Measurements from ENCODE around the gene AGAP1.

AGAP1 gene

DNA sequence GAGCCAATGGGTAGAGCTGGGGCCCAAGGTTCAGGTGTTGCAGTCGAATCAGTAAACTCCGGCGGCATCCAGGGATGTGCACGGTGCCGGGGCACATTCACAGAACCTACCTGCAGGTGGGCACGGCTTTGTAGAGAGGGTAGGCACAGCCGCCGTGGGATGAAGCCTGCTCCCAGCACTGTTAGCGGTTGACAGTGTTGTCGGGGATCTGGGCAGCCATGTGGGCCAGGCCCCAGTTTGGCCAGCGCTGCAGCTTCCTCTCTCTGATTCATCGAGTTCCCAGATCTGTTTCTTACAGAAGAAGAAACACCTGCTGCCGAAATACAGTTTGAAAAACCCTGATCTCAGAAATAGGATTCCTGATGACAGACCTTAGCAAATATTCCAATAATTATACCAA lies 274.8 kb downstream of the AGAP1 start:
- no peak for DNase-seq (ENCODE audit: low read depth)

DNA sequence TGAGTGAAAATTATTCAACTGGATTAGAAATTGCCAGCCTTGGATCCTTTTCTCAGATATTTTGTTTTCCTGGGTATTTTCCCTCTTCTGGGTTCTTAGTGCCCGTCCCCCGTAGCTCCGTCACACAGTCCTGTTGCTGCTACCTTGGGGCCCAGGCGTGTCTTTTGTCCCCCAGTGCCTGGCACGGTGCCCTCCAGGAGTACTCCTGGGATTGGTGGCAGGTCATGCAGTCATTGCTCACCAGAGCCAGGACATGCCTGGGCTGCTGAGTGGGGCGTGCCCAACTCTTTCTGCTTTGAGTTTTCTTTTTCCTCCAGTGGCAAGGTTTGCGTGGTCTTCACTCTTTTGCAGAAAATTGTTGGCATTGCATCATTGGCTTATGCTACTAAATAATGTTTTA lies 275.2 kb downstream of the AGAP1 start:
- DNase-seq (ENCODE audit: low read depth): no peak

DNA sequence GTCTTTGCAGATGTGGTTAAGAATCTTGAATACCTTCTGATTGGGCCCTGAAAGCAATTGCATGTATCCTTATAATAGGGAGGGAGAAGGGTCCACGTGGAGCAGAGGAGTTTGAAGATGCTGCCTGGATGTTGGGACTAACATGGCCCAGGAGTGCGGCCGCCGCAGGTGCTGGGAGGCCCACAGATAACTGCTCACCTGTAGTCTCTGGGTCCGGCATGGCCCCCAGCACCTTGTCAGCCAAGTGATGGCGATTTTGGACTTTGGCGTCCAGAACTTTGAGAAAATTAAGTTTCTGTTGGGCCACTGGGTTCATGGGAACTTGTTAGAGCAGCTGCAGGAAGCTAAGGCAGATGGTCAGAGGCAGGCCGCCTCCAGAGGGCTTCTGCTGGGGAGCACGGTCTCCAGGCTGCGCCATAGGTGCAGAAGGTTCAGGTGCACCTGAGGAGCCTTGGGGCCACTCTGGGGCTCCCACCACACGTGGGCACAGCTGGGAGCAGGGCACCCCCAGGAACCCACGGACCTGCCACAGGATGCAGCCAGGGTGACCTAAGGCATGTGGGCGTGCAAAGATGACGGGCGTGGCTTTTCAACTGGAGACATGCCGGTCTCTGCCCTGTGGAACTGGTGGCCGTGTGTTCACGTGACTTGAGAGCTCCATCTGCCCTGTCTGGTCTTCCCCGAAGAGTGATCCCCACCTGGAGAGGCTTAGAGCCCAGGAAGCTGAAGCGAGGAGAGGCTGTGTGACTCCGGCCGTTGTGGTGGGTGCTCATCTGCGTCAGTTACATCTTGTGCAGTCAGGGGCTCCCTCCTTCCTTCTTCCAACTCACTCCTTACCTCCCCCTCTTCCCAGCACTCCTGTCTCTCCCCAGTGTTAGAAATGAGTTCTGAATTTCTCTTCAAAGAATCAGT lies 277.3 kb downstream of the AGAP1 start:
- no peak for DNase-seq (ENCODE audit: low read depth)

DNA sequence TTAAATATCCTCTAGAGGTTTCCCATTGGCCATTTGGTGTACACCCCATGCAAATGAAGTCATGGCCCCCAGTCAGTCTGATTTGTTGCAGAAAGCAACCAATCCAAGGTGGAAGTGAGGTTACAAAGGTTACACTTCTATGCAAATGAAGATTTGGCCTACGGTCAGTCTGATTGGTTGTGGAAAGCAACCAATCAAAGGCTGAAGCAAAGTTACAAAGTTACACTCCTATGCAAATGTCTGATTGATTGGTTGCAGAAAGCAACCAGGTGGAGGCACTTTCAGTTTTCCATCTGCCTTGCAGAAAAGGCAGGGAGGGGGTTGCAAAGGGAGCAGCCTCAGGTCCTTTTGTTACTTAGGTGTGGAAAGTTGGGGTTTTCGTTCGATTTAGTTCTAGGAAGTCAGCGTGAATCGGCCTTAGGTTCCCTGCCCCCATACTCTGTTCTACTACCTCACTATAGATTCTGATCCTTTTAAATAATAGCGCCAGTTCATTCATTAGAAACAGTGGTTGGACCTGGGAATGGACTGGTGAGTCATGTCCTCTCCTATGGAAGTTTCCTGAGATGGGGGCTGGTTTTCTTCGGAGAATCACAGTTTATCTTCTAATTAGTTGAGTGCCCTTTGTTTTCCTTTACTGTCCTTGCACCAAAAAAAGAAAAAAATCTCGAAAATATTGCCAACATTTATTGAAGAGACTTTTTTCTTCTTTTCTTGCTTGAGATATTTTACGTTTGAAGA lies 279.5 kb downstream of the AGAP1 start:
- no peak for DNase-seq (ENCODE audit: low read depth)

DNA sequence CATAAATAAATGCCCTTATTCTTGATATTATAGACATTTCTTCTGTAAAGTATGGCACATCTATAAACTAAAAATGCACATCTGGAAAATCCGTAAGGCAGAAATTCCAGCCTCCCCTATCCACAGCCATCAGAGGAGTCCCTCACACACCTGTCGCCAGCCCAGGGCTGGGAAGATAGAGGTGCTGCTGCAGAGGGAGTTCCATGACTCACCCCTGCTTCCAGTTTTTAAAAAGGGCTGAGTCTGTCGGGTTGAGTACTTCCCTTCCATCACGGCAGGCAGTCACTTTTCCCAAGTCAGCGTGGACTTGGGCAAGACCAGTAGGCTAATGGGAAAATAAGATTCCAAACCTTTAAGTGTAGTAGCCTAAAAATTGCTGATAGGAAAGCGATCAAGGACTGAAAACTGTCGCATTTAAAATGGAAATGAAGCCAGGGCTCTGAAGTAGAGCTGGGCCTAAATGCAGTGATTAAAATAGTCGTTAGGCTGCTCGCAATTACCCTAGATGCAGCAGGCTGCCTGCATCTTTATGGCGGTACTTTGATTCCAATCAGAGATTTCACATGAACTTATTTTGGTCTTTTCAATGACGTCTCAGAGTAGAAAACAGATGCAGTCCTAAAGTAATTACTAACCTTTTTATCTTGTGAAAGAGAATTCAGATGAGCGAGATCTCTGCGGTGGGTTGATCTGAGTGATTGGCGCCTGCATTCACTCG lies 280.5 kb downstream of the AGAP1 start:
- no peak for DNase-seq (ENCODE audit: low read depth)

DNA sequence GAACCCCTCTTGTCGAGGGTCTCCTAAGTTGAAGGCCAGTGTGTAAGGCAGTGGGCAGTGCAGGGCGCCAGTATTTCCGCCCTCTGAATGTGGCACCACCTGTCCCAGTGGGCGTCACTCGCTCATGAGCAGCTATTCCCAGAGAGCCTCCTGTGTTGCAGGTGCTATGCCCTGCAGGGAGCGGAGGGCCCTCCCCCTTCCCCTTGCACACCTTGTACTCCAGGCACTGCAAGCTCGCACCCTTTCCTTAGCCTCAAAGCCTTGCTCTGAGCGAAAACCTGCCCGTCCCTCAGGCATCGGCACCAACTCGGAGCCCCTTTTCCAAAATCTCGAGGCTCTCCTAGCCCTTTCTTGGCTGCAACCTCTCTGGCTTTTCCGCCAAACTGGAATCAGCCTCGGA lies 282.7 kb downstream of the AGAP1 start:
- no peak for DNase-seq (ENCODE audit: low read depth)

DNA sequence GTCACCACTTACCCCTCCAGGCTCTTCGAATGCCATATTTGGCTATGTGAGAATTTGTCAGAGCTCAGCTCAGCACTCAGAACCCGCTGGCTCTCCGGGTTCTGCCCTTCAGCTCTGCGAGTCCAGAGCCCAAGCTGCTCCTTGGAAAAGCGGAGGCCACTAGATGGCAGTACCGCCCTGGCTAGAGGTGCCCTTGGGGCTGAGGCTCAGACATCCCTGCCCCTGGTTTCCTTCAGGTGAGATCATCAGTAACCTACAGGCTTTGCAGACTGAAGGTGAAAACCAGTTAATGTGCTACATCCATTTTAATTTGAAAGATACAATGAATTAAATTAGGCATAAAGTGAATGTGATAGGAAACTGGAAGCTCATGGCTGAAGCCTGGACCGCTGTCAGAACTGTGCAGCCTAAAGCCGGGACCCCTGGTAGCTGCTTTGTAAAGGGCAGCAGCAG lies 285.6 kb downstream of the AGAP1 start:
- peak; percentile 52 for DNase-seq (ENCODE audit: low read depth)

DNA sequence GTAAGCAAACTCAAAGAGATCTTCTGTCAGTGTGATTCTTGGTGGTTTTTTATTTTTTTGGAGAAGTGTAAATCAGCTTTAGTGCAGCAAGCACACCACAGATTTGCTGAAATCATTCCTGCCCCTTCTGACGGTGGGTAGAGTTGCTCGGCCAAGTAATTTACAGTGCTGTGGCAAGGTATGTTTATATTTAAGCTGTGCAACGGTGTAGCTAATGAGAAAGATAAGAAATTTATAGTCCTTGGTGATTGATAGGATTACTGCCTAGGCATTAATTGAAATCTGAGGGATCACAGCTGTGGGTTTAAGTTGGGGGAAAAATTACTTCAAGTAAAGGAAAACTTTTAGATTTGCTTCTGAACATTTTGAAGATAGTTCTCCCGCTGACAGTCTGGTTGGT lies 286.6 kb downstream of the AGAP1 start:
- no peak for DNase-seq (ENCODE audit: low read depth)

DNA sequence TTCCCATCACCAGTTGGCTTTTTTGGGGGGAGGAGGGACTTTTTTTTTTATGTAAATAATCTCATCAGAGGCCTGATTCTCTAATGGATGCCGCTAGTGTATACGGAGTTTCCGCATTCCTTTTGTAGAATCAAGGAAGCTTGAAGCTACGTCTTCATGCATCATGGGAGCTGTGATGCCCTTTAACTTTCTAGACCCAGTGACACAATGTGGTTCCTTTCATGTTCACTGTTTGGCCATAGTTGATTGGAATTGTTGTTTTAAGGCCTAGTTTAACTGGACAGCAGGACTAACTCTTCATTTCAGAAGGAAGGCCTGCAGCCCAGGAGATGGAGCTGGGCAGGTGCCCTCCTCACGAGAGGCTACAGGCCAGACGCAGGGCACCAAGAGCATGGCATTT lies 287.9 kb downstream of the AGAP1 start:
- no peak for DNase-seq (ENCODE audit: low read depth)

DNA sequence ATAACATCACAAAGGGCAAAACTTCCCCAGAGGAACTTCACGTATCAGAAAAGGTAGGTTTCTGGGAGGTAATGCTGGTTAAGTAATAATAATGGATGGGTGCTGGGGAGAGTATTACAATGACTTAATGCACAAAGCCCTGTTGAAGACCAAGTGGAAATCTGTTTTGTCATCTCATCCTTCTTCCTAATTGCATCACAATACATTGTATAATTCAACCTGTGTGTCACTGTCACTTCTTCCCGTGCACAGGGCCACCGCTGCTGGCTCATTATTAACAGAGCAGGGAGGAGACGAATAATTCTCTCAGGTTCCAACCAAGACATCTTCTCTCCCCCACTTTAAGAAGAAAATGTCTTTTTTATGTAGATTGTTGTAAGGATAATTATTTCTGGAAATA lies 290.9 kb downstream of the AGAP1 start:
- no peak for DNase-seq (ENCODE audit: low read depth)

DNA sequence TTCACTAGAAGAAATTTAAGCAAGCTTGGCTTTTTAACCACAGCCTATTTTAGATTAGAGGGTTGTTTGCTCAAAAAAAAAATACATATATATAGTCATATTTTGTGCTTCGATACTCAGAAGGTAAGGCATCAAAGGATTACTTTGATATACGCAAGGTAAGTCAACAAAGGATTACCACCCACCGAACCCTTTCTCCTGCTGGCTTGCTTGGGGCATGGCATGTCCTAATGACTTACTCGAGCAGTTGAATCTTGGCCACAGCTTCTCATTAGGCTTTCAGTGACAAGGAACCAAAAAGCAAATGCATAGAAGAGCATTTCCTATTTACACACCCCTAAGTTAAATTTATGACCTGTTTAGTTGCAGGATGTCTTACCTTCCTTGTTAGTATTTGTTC lies 295.7 kb downstream of the AGAP1 start:
- DNase-seq (ENCODE audit: low read depth): no peak

DNA sequence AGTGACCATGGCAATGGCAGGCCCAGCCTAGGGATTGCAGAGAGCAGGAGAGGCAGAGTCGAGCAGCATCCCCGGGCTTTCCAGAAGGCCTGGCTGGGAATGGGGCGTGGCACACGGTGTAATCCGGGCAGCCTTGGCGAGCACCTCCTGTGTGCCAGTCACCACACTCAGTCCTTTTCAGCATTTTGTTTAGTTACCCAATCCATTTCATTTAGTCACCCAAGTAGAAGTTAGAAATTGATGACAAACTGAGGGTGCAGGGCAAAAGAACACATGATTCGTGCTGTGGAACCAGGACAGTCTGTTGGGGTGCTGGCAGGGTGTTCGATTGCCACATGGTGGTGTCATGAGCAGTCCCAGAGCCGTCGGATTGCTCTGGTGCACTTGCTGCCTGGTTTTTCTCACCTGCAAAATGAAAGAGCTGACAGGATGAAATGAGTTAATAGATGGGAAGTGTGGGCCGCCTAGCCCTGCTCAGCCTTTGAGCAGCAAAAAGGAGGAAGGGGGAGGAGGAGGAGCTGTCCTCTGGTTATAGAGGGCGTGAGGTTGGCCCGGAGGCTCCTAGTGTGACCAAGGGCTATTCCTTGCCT lies 299.4 kb downstream of the AGAP1 start:
- DNase-seq (ENCODE audit: low read depth): no peak

DNA sequence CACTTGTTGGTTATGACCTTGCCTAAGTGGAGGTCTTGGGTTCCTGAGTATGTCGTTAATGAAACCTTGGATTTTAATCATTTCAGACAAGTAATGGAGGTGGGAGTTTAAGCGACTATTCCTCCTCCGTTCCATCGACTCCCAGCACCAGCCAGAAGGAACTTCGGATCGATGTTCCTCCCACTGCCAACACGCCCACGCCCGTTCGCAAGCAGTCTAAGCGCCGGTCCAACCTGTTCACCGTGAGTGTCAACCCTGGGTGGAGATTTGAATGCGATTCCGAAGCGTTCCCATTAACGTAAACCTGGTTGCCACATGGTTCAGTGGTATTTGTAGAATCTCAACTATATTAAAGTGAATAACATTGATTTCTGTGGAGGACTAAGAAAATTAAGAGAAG lies 305.4 kb downstream of the AGAP1 start:
- no peak for DNase-seq (ENCODE audit: low read depth)

DNA sequence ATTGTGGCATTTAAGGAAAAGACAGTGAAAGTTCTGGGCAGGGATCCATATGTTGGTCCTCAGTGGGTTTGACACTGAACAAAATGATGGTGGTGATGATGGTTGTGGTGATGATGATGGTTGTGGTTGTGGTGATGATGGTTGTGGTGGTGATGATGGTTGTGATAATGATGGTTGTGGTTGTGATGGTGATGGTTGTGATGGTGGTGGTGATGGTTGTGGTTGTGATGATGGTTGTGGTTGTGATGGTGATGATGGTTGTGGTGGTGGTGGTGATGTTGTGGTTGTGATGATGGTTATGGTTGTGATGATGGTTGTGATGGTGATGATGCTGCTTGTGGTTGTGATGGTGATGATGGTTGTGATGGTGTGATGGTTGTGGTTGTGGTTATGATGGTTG lies 308.7 kb downstream of the AGAP1 start:
- DNase-seq (ENCODE audit: low read depth): no peak

DNA sequence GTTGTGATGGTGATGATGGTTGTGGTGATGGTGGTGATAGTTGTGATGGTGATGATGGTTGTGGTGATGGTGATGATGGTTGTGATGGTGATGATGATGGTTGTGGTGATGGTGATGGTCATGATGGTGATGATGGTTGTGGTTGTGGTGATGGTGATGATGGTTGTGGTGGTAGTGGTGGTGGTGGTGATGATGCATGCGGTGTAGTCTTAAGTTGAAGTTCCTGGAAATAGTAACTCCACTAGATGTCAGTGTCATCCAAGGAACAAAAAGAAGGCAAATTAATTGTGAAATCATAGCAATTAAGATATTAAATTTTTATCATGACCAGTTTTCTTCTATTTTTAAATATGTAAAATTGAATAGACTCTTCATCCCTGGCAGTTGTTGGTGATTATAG lies 309.2 kb downstream of the AGAP1 start:
- DNase-seq (ENCODE audit: low read depth): no peak

DNA sequence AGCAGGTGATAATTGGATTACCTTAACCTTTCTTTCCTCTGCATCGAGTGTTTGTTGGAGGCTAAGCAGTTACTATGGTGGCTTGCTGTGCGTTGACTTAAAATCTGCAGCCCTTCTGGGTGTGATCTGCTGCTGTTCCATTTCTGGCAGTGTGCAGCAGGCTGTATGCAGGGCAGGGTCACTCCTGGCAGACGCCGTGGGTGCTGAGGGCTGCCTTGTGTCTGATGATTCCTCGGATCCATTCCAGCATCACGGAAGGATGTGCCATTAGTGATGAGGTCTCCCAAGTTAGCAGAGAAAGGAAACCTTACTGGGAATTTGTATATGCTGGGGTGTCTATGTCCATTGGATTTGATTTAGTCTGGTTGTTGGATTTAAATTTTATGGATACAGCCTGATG lies 310.8 kb downstream of the AGAP1 start:
- DNase-seq (ENCODE audit: low read depth): no peak

DNA sequence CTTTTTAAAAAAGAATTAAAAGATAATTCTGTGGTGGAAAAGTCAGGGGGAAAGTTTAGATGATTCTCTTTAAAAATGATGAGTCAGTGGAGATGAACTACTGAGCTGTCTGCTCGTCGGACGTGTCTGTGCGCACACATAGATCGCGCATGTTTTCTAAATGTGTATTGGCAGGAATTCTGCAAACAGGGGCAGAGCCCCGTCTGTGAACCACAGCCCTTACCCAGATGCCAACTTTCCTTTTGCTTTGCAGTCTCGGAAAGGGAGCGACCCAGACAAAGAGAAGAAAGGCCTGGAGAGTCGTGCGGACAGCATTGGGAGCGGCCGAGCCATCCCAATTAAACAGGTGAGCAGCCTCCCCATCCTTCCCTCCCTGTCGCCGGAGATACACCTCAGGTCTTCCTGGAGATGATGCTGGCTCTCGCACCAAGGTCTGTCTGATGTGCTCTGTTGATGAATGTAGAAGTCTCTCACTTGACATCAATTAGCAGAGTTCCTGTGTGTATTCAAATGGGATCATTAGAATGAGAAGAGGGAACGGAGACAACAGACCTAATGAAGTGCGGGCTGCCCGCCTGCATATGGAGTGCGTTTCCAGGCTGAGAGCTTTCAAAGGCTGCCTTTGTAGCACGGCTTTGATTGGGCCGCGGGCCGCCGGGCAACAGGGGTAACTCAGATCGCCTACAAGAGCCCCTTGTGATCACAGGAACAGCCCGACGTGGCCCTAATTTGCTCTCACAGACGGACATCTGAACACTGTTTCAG lies 313.3 kb downstream of the AGAP1 start:
- no peak for DNase-seq (ENCODE audit: low read depth)

DNA sequence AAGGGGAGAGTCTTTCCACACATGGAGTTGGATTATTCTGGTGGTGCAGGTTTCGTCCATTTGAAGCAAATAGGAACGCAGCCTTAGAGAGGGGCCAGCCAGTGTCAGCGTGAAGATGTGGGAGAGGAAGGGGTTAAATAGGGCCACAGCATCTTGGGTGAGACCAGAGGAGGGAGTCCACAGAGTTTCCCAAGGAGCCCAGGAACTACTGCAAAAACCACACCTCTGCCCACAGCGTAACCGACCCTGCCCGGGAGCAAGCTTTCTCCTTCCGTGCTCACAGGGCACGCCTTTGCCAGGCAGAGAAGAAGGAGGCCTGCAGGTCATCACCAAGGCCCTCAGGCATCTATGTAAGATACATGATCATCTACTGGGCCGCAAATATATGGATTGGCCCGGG lies 314.5 kb downstream of the AGAP1 start:
- no peak for DNase-seq (ENCODE audit: low read depth)

DNA sequence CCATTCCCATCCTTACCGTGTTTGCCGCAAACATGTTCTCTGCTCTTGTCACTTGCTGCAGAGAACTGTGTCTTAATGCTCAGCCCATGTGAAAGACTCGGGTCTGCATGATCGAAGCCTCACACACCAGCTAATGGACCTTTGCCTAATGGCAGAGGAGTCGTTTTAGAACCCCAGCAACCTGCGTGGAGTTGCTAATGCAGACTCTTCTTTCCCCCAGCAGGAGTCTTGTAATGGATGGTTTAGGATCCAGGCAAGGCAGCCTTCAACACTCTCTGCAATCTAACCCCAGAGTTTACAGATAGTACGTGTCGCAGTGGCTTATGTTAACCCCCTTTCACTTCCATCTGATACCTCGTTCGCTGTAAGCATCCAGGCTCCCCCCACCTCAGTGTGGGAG lies 316.4 kb downstream of the AGAP1 start:
- DNase-seq (ENCODE audit: low read depth): no peak

DNA sequence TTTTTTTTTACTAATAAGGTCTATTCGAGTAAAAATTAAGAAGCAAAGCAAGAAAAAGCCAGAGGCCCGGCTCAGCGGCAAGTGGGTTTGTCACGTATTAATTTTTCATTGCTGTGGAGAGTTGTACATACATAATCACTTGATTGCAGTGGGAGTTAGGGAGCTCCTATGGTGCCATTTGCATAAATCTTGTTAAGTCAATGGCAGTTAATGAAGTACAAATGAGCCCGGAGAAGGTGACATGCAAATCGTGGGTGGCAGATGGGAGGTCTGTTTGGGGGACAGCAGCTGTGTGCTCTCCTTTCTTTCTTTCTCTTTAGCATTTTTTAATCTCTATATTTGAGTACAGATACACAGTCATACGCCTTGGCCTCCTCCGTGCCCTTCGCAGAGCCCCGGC lies 317.0 kb downstream of the AGAP1 start:
- DNase-seq (ENCODE audit: low read depth): no peak

DNA sequence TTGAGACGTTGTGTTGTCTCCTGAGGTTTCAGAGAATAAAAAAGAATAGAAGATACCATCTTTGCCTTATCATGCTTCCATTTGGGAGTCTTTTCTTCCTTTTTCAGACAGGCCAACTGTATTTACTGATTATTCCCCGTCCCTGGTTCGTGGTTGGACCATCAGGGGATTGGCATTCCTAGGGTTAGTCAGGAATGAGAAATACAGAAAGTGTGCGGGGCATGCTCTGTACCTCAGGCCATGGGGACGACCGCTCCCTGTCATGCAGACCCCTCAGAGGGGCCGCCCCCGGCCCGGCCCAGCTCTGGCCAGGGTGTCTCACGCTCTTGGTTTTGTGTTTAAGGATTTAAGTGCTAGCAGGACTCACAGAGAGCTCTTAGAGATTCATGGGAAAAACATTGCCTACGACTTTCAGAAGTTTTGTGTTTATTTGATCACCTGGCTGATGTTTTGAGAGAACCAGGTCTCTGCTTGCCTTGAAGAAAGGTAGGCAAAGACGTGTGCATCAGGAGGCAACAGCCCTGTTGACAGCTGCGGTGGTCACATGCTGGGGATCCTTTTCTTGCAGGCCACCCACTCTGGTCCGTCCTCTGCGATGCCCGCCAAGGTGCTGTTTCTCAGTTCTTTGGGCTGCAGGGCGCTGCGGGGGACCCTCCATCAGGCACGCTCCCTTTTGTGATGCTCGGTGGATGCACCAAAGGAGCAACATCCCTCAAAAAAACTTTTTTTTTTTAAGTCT lies 317.8 kb downstream of the AGAP1 start:
- DNase-seq (ENCODE audit: low read depth): no peak
